SU-DHL-6 (cell line): ENCODE results near the gene RNF222.

Experiments
- H2AFZ ChIP-seq: fragments of 200-600 bp; sonication (generic); 2 replicates; pipeline ENCODE4 v1.6.1; 2014; ENCODE audit warnings: low read depth, mild to moderate bottlenecking, moderate library complexity, mixed read lengths, antibody characterized with exemption, low read length; ENCODE audit not compliant: severe bottlenecking
- H3F3A ChIP-seq: fragments of 200-600 bp; shearing (Covaris generic); 2 replicates; pipeline ENCODE4 v1.6.0; 2016; ENCODE audit warnings: antibody characterized with exemption, mild to moderate bottlenecking; ENCODE audit not compliant: insufficient read depth
- H3K27ac ChIP-seq: fragments of 200-600 bp; sonication (generic); 2 replicates; pipeline ENCODE4 v1.5.1; 2016; ENCODE audit warnings: low read depth, mild to moderate bottlenecking, low read length, moderate library complexity, mixed read lengths
- H3K27me3 ChIP-seq: fragments of 200-600 bp; sonication (generic), shearing (Covaris generic); 2 replicates; pipeline ENCODE4 v1.6.0; 2014; ENCODE audit warnings: mild to moderate bottlenecking, low read length
- H3K36me3 ChIP-seq: fragments of 200-600 bp; sonication (generic); 2 replicates; pipeline ENCODE4 v1.6.1; 2014; ENCODE audit warnings: mild to moderate bottlenecking, low read length, mixed read lengths
- H3K4me2 ChIP-seq: fragments of 300-600, 200-600 bp; shearing (Covaris generic), sonication (generic); 2 replicates; pipeline ENCODE4 v1.6.0; 2014; ENCODE audit warnings: low read length, low read depth, mild to moderate bottlenecking; ENCODE audit not compliant: poor library complexity, severe bottlenecking
- H3K4me3 ChIP-seq: fragments of 200-600 bp; sonication (generic); 2 replicates; pipeline ENCODE4 v1.5.1; 2014; ENCODE audit warnings: antibody characterized with exemption, low read length, mild to moderate bottlenecking, mixed read lengths; ENCODE audit not compliant: insufficient read depth, poor library complexity, severe bottlenecking
- H3K79me2 ChIP-seq: fragments of 200-600 bp; sonication (generic); 2 replicates; pipeline ENCODE4 v1.6.1; 2014; ENCODE audit warnings: mild to moderate bottlenecking, low read length, moderate library complexity; ENCODE audit not compliant: insufficient read depth
- H3K9ac ChIP-seq: fragments of 200-600 bp; sonication (generic); 2 replicates; pipeline ENCODE4 v1.7.0; 2014; ENCODE audit warnings: mild to moderate bottlenecking, low read length
- H3K9me2 ChIP-seq: fragments of 200-600 bp; sonication (generic); replicated peaks from 2 replicates; pipeline ENCODE4 v1.6.1; 2014; ENCODE audit warnings: low read length; ENCODE audit not compliant: insufficient read depth
- H3K9me3 ChIP-seq: fragments of 200-600 bp; sonication (generic); 2 replicates; pipeline ENCODE4 v1.6.1; 2014; ENCODE audit warnings: low read length, mixed read lengths; ENCODE audit not compliant: insufficient read depth
- H4K20me1 ChIP-seq: fragments of 200-600 bp; sonication (generic); 2 replicates; pipeline ENCODE4 v1.6.1; 2014; ENCODE audit warnings: low read depth, mild to moderate bottlenecking, antibody characterized with exemption, low read length, moderate library complexity, mixed read lengths
- EZH2phosphoT487 ChIP-seq: fragments of 200-600 bp; sonication (generic), shearing (Covaris generic); conservative IDR thresholded peaks from 2 replicates; pipeline ENCODE4 v1.6.1; 2018; ENCODE audit warnings: mild to moderate bottlenecking, antibody characterized with exemption, low read length, moderate library complexity, mixed read lengths
- TF ChIP-seq, protein P1 (sequence below): fragments of 200-600 bp; sonication (generic); IDR thresholded peaks from one replicate; pipeline ENCODE4 v1.5.1; 2017; ENCODE audit warnings: antibody characterized with exemption, mild to moderate bottlenecking, low read length, moderate library complexity; ENCODE audit not compliant: insufficient read depth, poor library complexity, severe bottlenecking

The RNF222 gene

DNA sequence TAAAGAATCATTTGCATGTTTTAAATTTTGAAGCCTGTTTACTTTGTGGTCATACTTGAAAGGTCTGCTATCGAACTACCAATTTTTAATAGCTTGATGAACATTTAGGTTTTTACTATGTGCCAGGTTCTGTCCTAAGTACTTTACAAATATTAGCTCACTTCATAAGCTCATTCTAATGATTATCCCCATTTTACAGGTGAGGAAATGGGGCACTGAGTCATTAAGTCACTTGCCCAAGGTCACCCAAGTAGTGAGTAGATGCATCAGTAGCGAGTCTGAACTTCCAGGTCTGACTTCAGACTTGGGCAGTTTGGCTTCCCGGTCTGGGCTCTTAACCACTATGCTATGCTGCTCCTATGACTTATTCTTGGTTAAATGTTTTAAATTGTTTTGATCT, 42.1 kb upstream of the RNF222 start:
- Histone ChIP-seq H3K27me3 (no peaks in the 10 kb centered on the region), H4K20me1 (0 out of 2 replicates have a peak, but pooled peaks cover 10% of the 10 kb centered on the region), H3F3A (no peaks in the 10 kb centered on the region; the same call in 1 of the 2 replicates), H3K9ac (no peak overlapping the region), H3K9me2 (no peaks in the 10 kb centered on the region), H2AFZ (no peak overlapping the region), H3K27ac (no peak overlapping the region), H3K4me2 (no peak overlapping the region), H3K36me3 (0 out of 2 replicates have a peak, but pooled peaks cover 2% of the 10 kb centered on the region), H3K4me3 (no peak overlapping the region), H3K79me2 (peaks cover 81% of the 10 kb centered on the region), H3K9me3 (no peaks in the 10 kb centered on the region)
- TF ChIP-seq EZH2phosphoT487 = no peak
- TF ChIP-seq, protein P1, sequence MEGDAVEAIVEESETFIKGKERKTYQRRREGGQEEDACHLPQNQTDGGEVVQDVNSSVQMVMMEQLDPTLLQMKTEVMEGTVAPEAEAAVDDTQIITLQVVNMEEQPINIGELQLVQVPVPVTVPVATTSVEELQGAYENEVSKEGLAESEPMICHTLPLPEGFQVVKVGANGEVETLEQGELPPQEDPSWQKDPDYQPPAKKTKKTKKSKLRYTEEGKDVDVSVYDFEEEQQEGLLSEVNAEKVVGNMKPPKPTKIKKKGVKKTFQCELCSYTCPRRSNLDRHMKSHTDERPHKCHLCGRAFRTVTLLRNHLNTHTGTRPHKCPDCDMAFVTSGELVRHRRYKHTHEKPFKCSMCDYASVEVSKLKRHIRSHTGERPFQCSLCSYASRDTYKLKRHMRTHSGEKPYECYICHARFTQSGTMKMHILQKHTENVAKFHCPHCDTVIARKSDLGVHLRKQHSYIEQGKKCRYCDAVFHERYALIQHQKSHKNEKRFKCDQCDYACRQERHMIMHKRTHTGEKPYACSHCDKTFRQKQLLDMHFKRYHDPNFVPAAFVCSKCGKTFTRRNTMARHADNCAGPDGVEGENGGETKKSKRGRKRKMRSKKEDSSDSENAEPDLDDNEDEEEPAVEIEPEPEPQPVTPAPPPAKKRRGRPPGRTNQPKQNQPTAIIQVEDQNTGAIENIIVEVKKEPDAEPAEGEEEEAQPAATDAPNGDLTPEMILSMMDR = no peak

GRCh38 chr17:8438441-8438840, 40.8 kb upstream of the RNF222 start:
- Histone ChIP-seq H3K9ac (no peak overlapping the region), H3K4me2 (no peak overlapping the region), H3K9me3 (no peaks in the 10 kb centered on the region), H2AFZ (no peak overlapping the region), H3K27me3 (no peaks in the 10 kb centered on the region), H3K36me3 (no peaks in the 10 kb centered on the region), H4K20me1 (0 out of 2 replicates have a peak, but pooled peaks cover 10% of the 10 kb centered on the region), H3K27ac (no peak overlapping the region), H3F3A (no peaks in the 10 kb centered on the region; the same call in 1 of the 2 replicates), H3K9me2 (no peaks in the 10 kb centered on the region), H3K79me2 (peaks cover 73% of the 10 kb centered on the region), H3K4me3 (no peak overlapping the region)
- TF ChIP-seq, protein P1 = no peak
- TF ChIP-seq EZH2phosphoT487 = no peak

DNA sequence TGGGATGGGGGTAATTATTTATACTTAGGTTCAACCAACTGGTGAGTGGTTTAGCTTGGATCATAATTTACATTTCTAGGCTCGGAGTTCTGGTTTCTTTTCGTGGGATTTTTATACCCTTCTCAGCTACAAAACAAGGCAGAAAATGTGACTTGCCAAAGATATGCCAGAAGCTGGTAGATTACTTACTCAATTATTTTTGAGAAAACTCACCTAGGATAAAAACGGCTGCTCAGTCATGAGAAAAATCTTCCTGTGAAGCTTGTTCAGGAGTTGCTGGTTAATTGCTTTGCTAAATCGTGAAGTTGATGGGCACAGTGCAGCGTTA, 39.2 kb upstream of the RNF222 start:
- no peaks in the 10 kb centered on the region for H3K9me3 ChIP-seq

More for the DNA sequence above, 39.2 kb upstream of the RNF222 start:
- Histone ChIP-seq H3K9me2 (no peaks in the 10 kb centered on the region), H3F3A (no peaks in the 10 kb centered on the region; the same call in 1 of the 2 replicates), H3K79me2 (peaks cover 56% of the 10 kb centered on the region), H3K4me3 (peak overlapping the region; percentile 74), H3K27ac (peak overlapping the region; percentile 82; the same call in 1 of the 2 replicates), H3K4me2 (peak overlapping the region; percentile 100), H3K27me3 (no peaks in the 10 kb centered on the region), H2AFZ (peak overlapping the region; percentile 88), H3K9ac (peak overlapping the region; percentile 95), H3K36me3 (no peaks in the 10 kb centered on the region), H4K20me1 (0 out of 2 replicates have a peak, but pooled peaks cover 10% of the 10 kb centered on the region)
- TF ChIP-seq, protein P1 = no peak
- no peak for TF ChIP-seq EZH2phosphoT487
